ENCODE results near the gene MRPL55. TPM values are rescaled to one million over a fixed set of nuclear protein-coding genes. Genes with fewer than 3 reads are reported as not detected.
A peak's percentile ranks its signal among the peaks of the same experiment; 100 is the strongest.

Gene MRPL55
- total and polyA plus RNA-seq, 2 of the 13 experiments (the other 11 are each of a cell fraction or from before 2014, with no cell fraction given), result 58.6 to 92.9 TPM

- TF ChIP-seq ZNF567 (CRISPR knock-in tag; IDR thresholded peaks at IDR 0.05; ENCODE audit: borderline replicate concordance) (no peak), ZNF543 (CRISPR knock-in tag; IDR thresholded peaks at IDR 0.05) (peak; percentile 25; the same call in 1 of the 2 replicates), REXO4 (CRISPR knock-in tag; IDR thresholded peaks at IDR 0.05; ENCODE audit: borderline replicate concordance) (no peak), ZFP41 (CRISPR knock-in tag; IDR thresholded peaks at IDR 0.05; ENCODE audit: borderline replicate concordance) (no peak; the same call in 1 of the 2 replicates), PAXIP1 (CRISPR knock-in tag; conservative IDR thresholded peaks at IDR 0.05) (peak; percentile 67), FOXJ3 (CRISPR knock-in tag; IDR thresholded peaks at IDR 0.05; ENCODE audit: borderline replicate concordance) (0 out of 2 replicates have a peak, but pooled peaks have one; percentile 11), DMTF1 (CRISPR knock-in tag; IDR thresholded peaks at IDR 0.05) (peak; percentile 50; the same call in 1 of the 2 replicates), ZNF747 (CRISPR knock-in tag; IDR thresholded peaks at IDR 0.05; ENCODE audit: borderline replicate concordance) (peak; percentile 89; the same call in 1 of the 2 replicates), TAF1 (CRISPR knock-in tag; IDR thresholded peaks at IDR 0.05) (peak; percentile 92), NBN (conservative IDR thresholded peaks at IDR 0.05) (no peak), ZNF609 (CRISPR knock-in tag; IDR thresholded peaks at IDR 0.05; ENCODE audit: borderline replicate concordance) (0 out of 2 replicates have a peak, but pooled peaks have one; percentile 41), ZNF547 (CRISPR knock-in tag; IDR thresholded peaks at IDR 0.05) (peak; percentile 81; the same call in 1 of the 2 replicates), BCLAF1 (IDR thresholded peaks at IDR 0.05) (no peak), NCOA5 (CRISPR knock-in tag; IDR thresholded peaks at IDR 0.05) (no peak)
Measured at GRCh38 chr1:228109073-228109961, at the start of gene MRPL55 (continued).

Measured in HepG2 (cell line).